ENCODE measurements around the gene SPATA24. TPM values are rescaled to one million over a fixed set of nuclear protein-coding genes. Genes with fewer than 3 reads are reported as not detected.
A peak's percentile ranks its signal among the peaks of the same experiment; 100 is the strongest.

SPATA24 gene
- total RNA-seq, 3 donors from 2014 or later: 3.0 to 4.5 (median 3.4) TPM

DNA sequence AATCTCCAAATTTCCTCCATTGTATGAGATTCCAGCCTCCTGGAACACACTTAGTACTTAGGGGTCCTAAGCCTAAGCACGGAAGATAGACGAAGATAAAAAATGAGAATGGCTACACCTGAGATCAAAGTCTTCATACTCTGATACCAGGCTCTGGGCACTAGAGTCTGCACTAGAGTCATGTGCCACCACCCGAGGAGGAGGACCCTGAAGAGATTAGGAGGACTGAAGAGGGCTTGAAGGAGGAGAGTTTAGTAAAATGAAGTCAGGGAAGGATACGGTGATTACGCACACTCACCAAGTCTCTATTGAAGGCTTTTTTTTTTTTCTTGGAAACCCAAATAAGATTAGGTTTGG is 573 bp upstream of the SPATA24 start:
- TF ChIP-seq, protein P1, sequence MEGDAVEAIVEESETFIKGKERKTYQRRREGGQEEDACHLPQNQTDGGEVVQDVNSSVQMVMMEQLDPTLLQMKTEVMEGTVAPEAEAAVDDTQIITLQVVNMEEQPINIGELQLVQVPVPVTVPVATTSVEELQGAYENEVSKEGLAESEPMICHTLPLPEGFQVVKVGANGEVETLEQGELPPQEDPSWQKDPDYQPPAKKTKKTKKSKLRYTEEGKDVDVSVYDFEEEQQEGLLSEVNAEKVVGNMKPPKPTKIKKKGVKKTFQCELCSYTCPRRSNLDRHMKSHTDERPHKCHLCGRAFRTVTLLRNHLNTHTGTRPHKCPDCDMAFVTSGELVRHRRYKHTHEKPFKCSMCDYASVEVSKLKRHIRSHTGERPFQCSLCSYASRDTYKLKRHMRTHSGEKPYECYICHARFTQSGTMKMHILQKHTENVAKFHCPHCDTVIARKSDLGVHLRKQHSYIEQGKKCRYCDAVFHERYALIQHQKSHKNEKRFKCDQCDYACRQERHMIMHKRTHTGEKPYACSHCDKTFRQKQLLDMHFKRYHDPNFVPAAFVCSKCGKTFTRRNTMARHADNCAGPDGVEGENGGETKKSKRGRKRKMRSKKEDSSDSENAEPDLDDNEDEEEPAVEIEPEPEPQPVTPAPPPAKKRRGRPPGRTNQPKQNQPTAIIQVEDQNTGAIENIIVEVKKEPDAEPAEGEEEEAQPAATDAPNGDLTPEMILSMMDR (IDR thresholded peaks at IDR 0.05): no peak
- DNase-seq: no peak

DNA sequence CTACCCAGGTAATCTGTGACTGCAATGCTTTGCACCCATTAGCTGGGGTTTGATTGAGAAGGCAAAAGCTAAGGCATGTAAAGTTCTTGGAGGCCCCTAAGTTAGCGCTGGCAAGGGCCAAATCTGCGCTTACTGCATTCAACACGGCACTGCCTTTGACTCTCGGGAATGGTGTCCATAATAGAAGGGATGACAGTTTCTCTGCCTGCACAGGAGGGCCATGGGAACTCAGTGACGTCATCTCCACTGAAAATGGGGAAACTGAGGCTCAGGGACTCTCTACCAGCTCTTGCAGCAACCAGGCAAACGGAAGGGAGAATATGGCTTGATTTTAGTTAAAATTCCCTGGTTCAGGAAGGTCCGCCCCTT is 487 bp downstream of the SPATA24 start:
- TF ChIP-seq, protein P1 (IDR thresholded peaks at IDR 0.05): no peak
- Histone ChIP-seq H3K4me1 (ENCODE audit: low read depth) (peaks cover 15% of the 10 kb centered on the region), H3K9me3 (no peaks in the 10 kb centered on the region), H3K4me3 (peak overlapping the region; percentile 36), H3K36me3 (ENCODE audit: low read depth) (no peaks in the 10 kb centered on the region)
- intact Hi-C loops (cut with DNase I, micrococcal nuclease): no loop called here
- DNase-seq (no peak), ATAC-seq (peak; percentile 3)

More for the DNA sequence above, 573 bp upstream of the SPATA24 start:
- Histone ChIP-seq H3K9me3 (no peaks in the 10 kb centered on the region), H3K36me3 (ENCODE audit: low read depth) (no peaks in the 10 kb centered on the region), H3K4me3 (no peak overlapping the region), H3K4me1 (ENCODE audit: low read depth) (peaks cover 15% of the 10 kb centered on the region)
- ATAC-seq: peak; percentile 0
- intact Hi-C loops (cut with DNase I, micrococcal nuclease): no loop called here

DNA sequence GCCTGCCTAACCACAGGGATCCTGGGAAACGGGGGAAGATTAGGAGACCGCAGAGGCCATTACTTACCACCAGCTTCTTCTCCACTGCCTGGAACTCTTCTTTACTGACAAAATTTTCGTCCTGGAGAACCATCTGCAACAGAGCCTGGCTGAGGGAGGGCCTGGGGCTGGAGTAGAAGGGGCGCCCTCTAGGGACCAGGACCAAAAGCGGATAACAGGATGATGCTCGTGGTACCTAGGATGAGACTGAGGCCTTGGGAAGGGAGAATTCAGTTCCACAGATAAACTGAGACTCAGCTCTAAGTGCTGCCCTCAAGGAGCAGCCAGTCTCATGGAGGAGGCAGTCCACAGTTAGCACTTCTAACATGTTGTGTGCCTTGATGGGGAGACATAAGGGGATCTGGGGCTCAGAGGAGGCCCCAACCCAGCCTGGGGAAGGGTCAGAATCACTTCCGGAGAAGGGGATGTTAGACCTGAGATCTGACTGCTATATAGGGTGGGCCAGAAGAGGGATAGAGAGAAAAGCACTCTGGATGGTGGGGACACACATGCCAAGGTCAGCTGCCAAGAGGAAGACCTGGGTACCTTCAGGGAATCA is 1.2 kb downstream of the SPATA24 start:
- intact Hi-C loops (cut with DNase I, micrococcal nuclease): no loop called here
- Histone ChIP-seq H3K4me3 (no peak overlapping the region), H3K36me3 (ENCODE audit: low read depth) (no peaks in the 10 kb centered on the region), H3K4me1 (ENCODE audit: low read depth) (peaks cover 15% of the 10 kb centered on the region), H3K9me3 (no peaks in the 10 kb centered on the region)
- TF ChIP-seq, protein P1 (IDR thresholded peaks at IDR 0.05): peak; percentile 45
- ATAC-seq (peak; percentile 11), DNase-seq (peak in 2 of 3 donors; percentile 51 to 59)

GRCh38 chr5:139401546-139401945 is 2.3 kb downstream of the SPATA24 start:
- Histone ChIP-seq H3K4me3 (no peak overlapping the region), H3K9me3 (no peaks in the 10 kb centered on the region), H3K36me3 (ENCODE audit: low read depth) (no peaks in the 10 kb centered on the region), H3K4me1 (ENCODE audit: low read depth) (peaks cover 15% of the 10 kb centered on the region)
- intact Hi-C loops (cut with DNase I, micrococcal nuclease): no loop called here
- TF ChIP-seq, protein P1 (IDR thresholded peaks at IDR 0.05): no peak
- DNase-seq: no peak
- no peak for ATAC-seq

DNA sequence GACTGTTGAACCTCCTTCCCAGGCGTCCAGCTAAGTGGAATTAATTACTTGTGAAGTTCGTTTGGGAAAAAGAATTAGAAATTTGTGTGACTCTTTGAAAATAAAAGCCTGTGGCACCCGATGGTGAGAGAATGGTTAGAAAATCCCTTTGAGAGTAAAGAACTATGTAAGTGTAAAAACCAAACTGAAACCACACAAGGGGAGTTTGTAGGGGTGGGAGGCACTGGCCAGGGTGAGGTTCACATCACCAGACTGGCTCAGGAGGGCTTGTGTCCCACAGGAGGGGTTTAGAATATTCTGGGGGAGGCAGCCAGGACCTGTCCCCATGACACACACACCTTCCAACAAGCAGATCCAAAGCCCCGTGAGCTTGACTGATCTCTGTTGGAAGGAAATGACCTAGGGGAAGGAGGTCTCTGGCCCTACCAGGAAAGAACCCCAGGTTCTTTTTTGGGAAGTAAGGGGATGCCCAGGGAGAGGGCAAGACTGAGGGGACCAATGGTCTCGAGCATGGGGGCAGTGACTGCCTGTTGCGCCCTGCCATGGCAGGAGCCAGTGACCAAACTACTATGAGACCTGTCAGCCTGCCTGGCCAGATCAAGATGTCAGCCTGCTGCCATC is 4.3 kb downstream of the SPATA24 start:
- Histone ChIP-seq H3K9me3 (no peaks in the 10 kb centered on the region), H3K4me1 (ENCODE audit: low read depth) (peaks cover 14% of the 10 kb centered on the region), H3K4me3 (no peak overlapping the region), H3K36me3 (ENCODE audit: low read depth) (no peaks in the 10 kb centered on the region)
- ATAC-seq (no peak), DNase-seq (no peak)
- intact Hi-C loops (cut with DNase I, micrococcal nuclease): no loop called here
- TF ChIP-seq, protein P1 (IDR thresholded peaks at IDR 0.05): no peak

Data from mucosa of descending colon (tissue), 3 donors.